Osteocyte (in vitro differentiated cells): ENCODE measurements around the gene INPP5J. TPM values are rescaled to one million over a fixed set of nuclear protein-coding genes. Genes with fewer than 3 reads are reported as not detected.
"Not testable (repeated sequence)": the region's sequence is repeated elsewhere in the genome, so short reads cannot be mapped to it uniquely, and the experiment has no call there.

Experiments
- DNase-seq: peaks from one replicate; pipeline ENCODE4 v3.0.0; 2021; ENCODE audit warnings: mixed read lengths; ENCODE audit not compliant: unreplicated experiment; ENCODE audit errors: extremely low spot score
- H3K27ac Mint-ChIP-seq: one replicate; pipeline ENCODE4 v1.8.0; 2021; ENCODE audit warnings: mild to moderate bottlenecking, mixed read lengths; ENCODE audit not compliant: unreplicated experiment
- H3K27me3 Mint-ChIP-seq: one replicate; pipeline ENCODE4 v1.8.0; 2021; ENCODE audit warnings: mixed read lengths; ENCODE audit not compliant: unreplicated experiment
- H3K36me3 Mint-ChIP-seq: one replicate; pipeline ENCODE4 v1.8.0; 2021; ENCODE audit warnings: mixed read lengths; ENCODE audit not compliant: unreplicated experiment
- H3K4me1 Mint-ChIP-seq: one replicate; pipeline ENCODE4 v1.8.0; 2021; ENCODE audit warnings: mixed read lengths; ENCODE audit not compliant: unreplicated experiment
- H3K4me3 Mint-ChIP-seq: one replicate; pipeline ENCODE4 v1.8.0; 2021; ENCODE audit warnings: mild to moderate bottlenecking, moderate library complexity, mixed read lengths; ENCODE audit not compliant: unreplicated experiment
- H3K9me3 Mint-ChIP-seq: one replicate; pipeline ENCODE4 v1.8.0; 2021; ENCODE audit warnings: mixed read lengths; ENCODE audit not compliant: unreplicated experiment
- CTCF ChIP-seq: fragments of 200-600 bp; sonication (generic); IDR thresholded peaks from 2 replicates; pipeline ENCODE4 v1.5.0; 2021; ENCODE audit warnings: antibody characterized with exemption, mild to moderate bottlenecking, moderate library complexity
- total RNA-seq: library from RNA; stranded (reverse); gene quantifications from 2 replicates; pipeline ENCODE4 v1.2.1, GENCODE V29; 2021

INPP5J gene
- total RNA-seq, 1 donor from 2014 or later: 3.5 TPM

- no peak for TF ChIP-seq CTCF
- Mint-ChIP-seq H3K36me3 (peaks cover 17% of the 10 kb centered on the region), H3K9me3 (no peaks in the 10 kb centered on the region), H3K27me3 (no peaks in the 10 kb centered on the region), H3K4me3 (no peak overlapping the region), H3K4me1 (peaks cover 3% of the 10 kb centered on the region), H3K27ac (no peak overlapping the region)
- DNase-seq: no peak
Measured at GRCh38 chr22:31096657-31097279, 26.0 kb upstream of the INPP5J start.

GRCh38 chr22:31097539-31097938, 25.2 kb upstream of the INPP5J start:
- Mint-ChIP-seq H3K4me1 (peaks cover 11% of the 10 kb centered on the region), H3K36me3 (peaks cover 15% of the 10 kb centered on the region)
- H3K27me3 Mint-ChIP-seq, DNase-seq, H3K4me3 Mint-ChIP-seq, H3K9me3 Mint-ChIP-seq, H3K27ac Mint-ChIP-seq: not testable (repeated sequence)

GRCh38 chr22:31097941-31098631, 24.7 kb upstream of the INPP5J start:
- Mint-ChIP-seq H3K4me3 (no peak overlapping the region), H3K27me3 (no peaks in the 10 kb centered on the region), H3K9me3 (no peaks in the 10 kb centered on the region), H3K27ac (no peak overlapping the region), H3K36me3 (peaks cover 15% of the 10 kb centered on the region), H3K4me1 (peaks cover 17% of the 10 kb centered on the region)
- TF ChIP-seq CTCF: no peak
- DNase-seq: no peak

- Mint-ChIP-seq H3K27ac (no peak overlapping the region), H3K36me3 (peaks cover 15% of the 10 kb centered on the region), H3K4me1 (peaks cover 18% of the 10 kb centered on the region), H3K27me3 (no peaks in the 10 kb centered on the region), H3K9me3 (no peaks in the 10 kb centered on the region), H3K4me3 (no peak overlapping the region)
- TF ChIP-seq CTCF: no peak
- no peak for DNase-seq
Measured at GRCh38 chr22:31098632-31099110, 24.1 kb upstream of the INPP5J start.

GRCh38 chr22:31099386-31099785, 23.4 kb upstream of the INPP5J start:
- no peaks in the 10 kb centered on the region for H3K27me3 Mint-ChIP-seq
- H3K4me1 Mint-ChIP-seq: peaks cover 18% of the 10 kb centered on the region
- peaks cover 15% of the 10 kb centered on the region for H3K36me3 Mint-ChIP-seq
- DNase-seq: no peak
- H3K27ac Mint-ChIP-seq: no peak overlapping the region
- no peaks in the 10 kb centered on the region for H3K9me3 Mint-ChIP-seq
- TF ChIP-seq CTCF: no peak
- no peak overlapping the region for H3K4me3 Mint-ChIP-seq
